Measurements from ENCODE around the gene PPP1R12C.
"Not testable (repeated sequence)": the region's sequence is repeated elsewhere in the genome, so short reads cannot be mapped to it uniquely, and the experiment has no call there.

PPP1R12C gene

GRCh38 chr19:55070466-55071128 lies 46.8 kb downstream of the PPP1R12C start:
- no peak for DNase-seq

DNA sequence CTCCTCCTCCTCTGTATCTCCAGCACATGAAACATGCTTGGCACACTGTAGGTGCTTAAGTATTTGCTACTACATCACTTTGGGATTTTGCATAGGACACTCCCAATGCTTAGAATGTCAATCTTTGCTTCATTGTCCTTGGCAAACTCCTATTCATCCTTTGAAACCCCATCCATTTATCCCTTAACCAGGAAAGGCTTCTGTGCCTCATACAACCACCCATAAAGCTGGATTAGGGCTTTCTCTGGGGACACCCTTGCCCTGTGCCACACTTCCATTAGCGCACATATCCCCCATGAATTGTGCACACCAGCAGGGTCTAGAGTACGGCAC lies 47.6 kb downstream of the PPP1R12C start:
- no peak for DNase-seq

GRCh38 chr19:55068950-55069864 lies 48.2 kb downstream of the PPP1R12C start:
- no peak for DNase-seq

DNA sequence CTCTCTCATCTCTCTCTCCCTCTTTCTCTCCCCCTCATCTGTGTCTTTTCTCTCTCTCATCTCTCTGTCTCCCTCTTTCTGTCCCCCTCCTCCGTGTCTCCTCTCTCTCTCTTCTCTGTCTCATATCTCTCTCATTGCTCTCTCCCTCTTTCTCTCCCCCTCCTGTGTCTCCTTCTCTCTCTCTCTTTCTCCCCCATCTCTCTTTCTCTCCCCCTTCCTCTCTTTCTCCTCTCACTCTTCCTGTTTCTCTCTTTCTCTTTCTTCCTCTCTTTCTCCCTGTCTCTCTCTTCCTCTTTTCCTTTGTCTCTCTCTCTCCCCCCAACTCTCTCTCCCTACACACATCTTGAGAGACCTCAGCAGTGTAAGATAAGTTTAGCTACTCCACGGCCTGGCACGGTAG lies 49.6 kb downstream of the PPP1R12C start:
- no peak for DNase-seq

DNA sequence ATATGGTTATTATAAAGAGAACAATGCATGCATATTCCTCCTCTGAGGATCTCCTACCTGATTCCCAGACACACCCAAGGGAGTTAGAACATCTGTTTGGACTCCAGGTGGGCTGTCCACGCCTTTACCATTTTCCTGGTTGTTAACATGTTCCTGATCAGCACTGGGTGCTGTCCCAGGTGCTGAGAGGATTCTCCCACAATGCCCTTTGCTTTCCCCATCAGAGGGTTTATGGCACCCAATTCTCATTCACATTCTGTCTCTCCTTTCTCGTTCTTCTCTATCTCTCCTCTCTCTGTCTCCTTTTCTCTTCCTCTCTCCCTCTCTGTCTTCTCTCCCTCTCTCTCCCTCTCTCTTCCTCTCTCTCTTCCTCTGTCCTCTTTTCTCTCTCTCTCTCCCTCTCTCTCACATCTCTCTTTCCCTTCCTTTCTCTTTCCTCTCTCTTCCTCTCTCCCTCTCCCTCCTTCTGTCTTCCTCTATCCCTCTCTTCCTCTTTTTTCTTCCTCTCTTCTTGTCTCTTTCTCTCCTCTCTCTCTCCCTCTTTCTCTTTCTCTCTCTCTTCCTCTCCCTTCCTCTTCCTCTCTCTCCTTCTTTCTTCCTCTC lies 51.2 kb downstream of the PPP1R12C start:
- no peak for DNase-seq

- not testable (repeated sequence) for DNase-seq
Observed at GRCh38 chr19:55065516-55065915, 51.9 kb downstream of the PPP1R12C start.

DNA sequence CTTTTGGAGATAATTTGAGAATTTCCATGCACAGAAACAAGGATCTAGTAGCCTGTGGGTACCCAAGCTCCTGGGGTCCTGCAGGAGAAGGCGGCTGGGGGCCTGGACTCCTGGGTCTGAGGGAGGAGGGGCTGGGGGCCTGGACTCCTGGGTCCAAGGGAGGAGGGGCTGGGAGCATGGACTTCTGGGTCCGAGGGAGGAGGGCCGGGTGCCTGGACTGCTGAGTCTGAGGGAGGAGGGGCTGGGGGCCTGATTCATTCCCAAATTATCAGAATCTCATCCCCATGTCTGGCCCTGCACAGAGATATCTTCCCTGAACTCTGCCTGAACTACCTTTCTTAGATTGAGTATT lies 54.0 kb downstream of the PPP1R12C start:
- no peak for DNase-seq

GRCh38 chr19:55062735-55063491 lies 54.5 kb downstream of the PPP1R12C start, which contains the start of gene RDH13:
Gene RDH13 (minus strand): TSS chr19:55063148. CDS start chr19:55063032, 116 bp downstream.
- DNase-seq = peak; percentile 99

DNA sequence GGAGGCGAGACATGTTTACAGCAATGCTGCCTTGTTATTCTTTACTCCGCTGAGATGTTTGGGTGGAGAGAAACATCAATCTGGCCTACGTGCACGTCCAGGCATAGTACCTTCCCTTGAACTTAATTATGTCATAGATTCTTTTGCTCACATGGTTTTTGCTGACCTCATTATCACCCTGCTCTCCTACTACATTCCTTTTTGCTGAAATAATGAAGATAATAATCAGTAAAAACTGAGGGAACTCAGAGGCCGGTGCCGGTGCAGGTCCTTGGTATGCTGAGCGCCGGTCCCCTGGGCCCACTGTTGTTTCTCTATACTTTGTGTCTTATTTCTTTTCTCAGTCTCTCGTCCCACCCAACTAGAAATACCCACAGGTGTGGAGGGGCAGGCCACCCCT lies 57.1 kb downstream of the PPP1R12C start:
- not testable (repeated sequence) for DNase-seq

GRCh38 chr19:55058781-55059610 lies 58.4 kb downstream of the PPP1R12C start:
- DNase-seq = peak; percentile 67

DNA sequence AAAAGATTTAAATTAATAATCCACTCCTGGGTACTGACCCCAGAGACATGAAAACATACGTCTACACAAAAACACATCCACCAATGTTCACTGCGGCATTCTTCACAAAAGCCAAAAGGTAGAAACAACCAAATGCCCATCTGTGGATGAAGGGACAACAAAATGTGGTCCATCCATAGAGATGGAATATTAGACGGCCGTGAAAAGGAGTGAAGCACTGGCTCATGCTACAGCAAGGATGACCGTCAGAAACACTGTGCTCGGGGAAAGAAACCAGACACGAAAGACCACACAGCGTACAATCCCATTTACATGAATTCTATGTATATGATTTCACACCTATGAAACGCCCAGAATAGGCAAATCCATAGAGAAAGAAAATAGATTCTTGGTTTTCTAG lies 60.6 kb downstream of the PPP1R12C start:
- DNase-seq = no peak

GRCh38 chr19:55053735-55054134 lies 63.7 kb downstream of the PPP1R12C start:
- no peak for DNase-seq

- DNase-seq = no peak
Observed at GRCh38 chr19:55050749-55051532, 66.5 kb downstream of the PPP1R12C start.

DNA sequence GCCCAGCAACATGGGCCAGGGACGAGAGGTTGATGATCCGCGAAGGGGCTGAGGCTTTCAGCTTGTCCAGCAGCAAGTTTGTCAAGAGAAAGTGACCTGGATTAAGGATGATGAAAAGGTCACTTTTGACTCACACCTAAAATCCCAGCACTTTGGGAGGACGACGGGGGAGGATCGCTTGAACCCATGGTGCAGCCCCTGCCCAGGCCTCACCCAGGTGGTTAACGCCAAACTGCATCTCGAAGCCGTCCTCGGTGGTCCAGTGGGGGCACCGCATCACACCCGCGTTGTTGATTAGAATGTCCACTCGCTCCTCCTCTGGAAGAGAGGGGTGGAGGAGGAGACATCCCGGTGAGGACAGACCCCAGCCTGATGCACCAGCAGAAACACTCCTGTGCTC lies 69.0 kb downstream of the PPP1R12C start:
- DNase-seq = no peak

GRCh38 chr19:55047951-55048350 lies 69.5 kb downstream of the PPP1R12C start:
- DNase-seq = no peak

DNA sequence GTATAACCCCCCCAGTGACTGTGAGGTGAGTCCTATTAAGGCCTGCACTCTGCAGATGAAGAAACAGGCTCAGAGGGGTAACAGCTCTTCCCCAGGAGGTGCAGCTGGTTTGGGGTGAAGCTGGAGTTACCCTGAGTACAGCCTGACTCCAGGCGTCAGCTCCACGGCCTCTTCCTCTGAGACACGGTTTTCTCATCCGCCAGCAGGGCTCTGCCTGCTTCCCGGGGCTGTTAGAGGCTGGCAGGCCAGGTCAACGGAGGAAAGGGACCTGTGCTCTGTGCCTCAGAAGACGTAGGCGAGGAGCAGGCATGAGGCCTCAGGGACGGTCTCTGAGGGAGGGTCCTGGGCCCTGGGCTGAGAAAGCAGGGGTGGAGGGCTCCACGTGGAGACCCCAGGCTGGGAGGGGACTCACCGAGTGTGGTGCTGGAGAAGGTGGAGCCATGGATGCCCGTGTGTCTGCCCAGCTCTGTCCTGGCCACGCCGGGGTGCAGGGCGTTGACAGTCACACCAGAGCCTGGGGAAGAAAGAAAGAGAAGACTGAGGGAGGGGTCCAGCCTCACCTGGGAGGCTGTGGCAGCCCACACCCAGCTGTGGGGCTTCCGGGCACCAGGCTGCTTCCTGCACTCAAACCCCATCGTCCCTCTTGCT lies 70.3 kb downstream of the PPP1R12C start:
- DNase-seq = no peak

DNA sequence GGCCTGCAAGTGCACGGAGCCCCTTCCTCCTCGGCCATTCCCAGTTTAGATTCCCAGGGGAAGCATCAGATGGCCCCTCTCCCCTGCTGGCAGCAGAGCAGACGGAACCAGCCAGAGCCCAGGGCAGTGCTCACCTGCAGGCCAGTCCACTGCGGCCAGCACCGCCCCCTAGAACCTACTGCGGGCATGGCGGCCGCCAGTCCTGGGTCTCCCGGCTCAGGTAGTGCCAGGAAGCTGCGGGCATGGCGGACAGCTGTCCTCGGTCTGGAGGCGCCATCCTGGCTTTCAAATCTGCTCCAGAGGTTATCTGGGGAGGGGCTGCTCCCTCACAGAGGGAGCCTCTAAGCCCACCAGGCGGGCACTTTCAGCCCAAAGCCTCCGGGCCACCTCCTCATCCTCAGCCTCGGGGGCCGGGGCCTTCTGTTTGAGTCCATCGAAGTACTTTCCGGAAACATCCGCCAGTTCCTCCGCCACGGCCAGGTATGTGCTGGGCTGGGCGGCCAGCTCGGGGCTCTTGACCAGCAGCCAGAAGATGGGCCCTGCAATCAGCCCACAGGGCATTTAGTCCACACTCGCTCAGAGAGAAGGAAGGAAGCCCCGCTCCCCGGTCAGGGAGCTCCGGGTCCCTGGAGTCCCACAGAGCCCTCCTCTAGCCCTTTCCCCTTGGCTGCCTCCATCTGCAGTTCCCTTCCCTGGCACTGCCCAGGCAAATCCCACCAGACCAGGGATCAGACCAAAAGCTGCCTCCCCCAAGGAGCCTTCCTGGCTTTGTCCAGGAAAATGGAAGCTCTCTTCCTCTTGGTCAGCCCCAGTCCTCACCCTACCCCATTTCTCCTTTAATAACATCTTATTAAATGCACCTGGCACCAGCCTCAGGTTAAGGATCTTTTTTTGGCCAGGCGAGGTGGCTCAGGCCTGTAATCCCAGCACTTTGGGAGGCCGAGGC lies 72.4 kb downstream of the PPP1R12C start:
- DNase-seq = no peak

GRCh38 chr19:55044286-55044685 lies 73.2 kb downstream of the PPP1R12C start:
- no peak for DNase-seq

- no peak for DNase-seq
Observed at GRCh38 chr19:55042688-55043087, 74.7 kb downstream of the PPP1R12C start.

DNA sequence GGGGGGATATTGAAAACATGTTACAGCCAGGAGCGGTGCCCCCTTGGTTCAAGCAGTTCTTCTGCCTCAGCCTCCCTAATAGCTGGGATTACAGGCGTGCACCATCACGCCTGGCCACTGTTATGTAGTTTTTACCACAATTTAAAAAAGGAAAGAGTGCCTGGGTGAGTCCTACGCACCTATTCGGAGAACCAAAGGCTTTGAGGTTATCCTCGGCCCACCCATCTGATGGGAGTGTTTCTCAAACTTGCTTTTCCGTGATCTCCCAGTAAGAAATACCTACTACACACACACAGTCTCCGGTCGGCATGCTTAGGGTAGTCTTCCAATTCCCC lies 75.1 kb downstream of the PPP1R12C start:
- no peak for DNase-seq
